GM06990 (cell line): ENCODE data around the gene SELPLG.

Experiments
- DNase-seq: peaks from one replicate; pipeline ENCODE4 v3.0.0-alpha.2; 2011; ENCODE audit not compliant: insufficient read length; ENCODE audit errors: extremely low read depth
- H3K27me3 ChIP-seq: replicated peaks from 2 replicates; pipeline ENCODE4 v1.6.0; 2011; ENCODE audit warnings: low read length; ENCODE audit not compliant: control insufficient read depth, insufficient read depth
- H3K36me3 ChIP-seq: 2 replicates; pipeline ENCODE4 v1.5.1; 2011; ENCODE audit warnings: low read length; ENCODE audit not compliant: control insufficient read depth, insufficient read depth
- H3K4me3 ChIP-seq: replicated peaks from 2 replicates; pipeline ENCODE4 v1.5.1; 2011; ENCODE audit warnings: low read depth, mild to moderate bottlenecking, control low read depth, low read length
- TF ChIP-seq, protein P1 (sequence below): IDR thresholded peaks from 2 replicates; pipeline ENCODE4 v1.5.1; 2011; ENCODE audit warnings: low read length, control low read depth, mild to moderate bottlenecking, inconsistent platforms; ENCODE audit not compliant: insufficient read depth, poor library complexity, severe bottlenecking

SELPLG gene, protein sequence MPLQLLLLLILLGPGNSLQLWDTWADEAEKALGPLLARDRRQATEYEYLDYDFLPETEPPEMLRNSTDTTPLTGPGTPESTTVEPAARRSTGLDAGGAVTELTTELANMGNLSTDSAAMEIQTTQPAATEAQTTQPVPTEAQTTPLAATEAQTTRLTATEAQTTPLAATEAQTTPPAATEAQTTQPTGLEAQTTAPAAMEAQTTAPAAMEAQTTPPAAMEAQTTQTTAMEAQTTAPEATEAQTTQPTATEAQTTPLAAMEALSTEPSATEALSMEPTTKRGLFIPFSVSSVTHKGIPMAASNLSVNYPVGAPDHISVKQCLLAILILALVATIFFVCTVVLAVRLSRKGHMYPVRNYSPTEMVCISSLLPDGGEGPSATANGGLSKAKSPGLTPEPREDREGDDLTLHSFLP

DNA sequence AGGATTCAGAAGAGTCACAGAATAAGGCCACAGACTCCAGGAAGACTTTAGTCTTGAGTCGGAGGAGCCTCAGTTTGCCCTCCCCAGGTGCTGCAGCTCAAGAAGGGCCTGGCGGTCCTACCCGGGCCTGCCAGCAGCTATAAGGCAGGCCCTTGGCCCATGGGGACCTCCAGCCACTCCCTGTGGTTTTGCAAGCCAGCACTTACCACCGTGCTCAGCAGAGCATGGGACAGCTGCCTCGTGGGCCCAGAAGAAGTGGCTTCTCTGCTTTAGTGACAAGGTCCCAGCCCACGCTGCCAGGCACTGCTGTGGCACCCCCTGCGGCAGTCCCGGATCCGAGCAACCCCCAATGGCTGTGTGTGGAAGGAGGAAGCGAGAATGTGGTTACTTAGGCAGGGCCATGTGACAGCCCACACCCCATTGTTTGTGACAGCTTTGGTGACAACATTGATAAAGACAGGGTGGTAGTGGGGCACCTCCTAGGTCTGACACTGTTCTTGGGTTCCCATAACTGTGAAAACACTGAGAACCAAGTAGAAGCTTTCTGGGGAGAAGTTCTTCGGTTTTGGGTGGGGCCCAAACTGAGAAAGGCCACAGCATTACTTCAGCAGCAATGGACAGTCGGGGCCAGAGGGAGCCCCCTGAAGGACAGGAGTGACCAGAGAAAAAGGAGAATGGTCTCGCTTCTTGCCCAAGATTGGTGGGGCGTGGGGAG lies at the start of gene SELPLG:
Gene SELPLG (minus strand): TSS at position 361 of the 715 bp plus-strand sequence. CDS start 9,587 bp downstream, outside the sequence.
- H3K4me3 ChIP-seq: peak within 1 kb of the TSS; percentile 42
- peak; percentile 94 for DNase-seq
- H3K27me3 ChIP-seq: no peaks in the 10 kb centered on the region
- peaks cover 2% of the 10 kb centered on the region for H3K36me3 ChIP-seq
- TF ChIP-seq, protein P1, sequence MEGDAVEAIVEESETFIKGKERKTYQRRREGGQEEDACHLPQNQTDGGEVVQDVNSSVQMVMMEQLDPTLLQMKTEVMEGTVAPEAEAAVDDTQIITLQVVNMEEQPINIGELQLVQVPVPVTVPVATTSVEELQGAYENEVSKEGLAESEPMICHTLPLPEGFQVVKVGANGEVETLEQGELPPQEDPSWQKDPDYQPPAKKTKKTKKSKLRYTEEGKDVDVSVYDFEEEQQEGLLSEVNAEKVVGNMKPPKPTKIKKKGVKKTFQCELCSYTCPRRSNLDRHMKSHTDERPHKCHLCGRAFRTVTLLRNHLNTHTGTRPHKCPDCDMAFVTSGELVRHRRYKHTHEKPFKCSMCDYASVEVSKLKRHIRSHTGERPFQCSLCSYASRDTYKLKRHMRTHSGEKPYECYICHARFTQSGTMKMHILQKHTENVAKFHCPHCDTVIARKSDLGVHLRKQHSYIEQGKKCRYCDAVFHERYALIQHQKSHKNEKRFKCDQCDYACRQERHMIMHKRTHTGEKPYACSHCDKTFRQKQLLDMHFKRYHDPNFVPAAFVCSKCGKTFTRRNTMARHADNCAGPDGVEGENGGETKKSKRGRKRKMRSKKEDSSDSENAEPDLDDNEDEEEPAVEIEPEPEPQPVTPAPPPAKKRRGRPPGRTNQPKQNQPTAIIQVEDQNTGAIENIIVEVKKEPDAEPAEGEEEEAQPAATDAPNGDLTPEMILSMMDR: peak; percentile 25

DNA sequence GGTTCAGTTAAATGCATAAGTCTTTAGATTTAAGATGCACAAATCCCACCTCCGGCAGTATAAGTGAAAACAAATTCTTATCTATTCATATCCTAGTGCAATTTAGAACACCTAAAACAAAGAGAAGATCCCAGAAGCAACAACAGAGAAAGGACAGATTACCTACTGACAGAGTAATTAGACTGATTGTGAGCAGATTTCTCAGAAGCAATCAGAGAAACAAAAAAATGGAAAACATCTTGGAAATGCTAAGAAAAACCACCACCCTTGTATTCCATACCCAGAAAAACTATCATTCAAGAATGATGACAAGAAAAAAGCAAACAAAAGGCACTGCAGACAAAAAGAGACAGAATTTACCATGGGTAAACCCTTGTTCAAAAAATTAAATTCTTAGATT lies 47.6 kb upstream of the SELPLG start:
- Histone ChIP-seq H3K36me3 (no peaks in the 10 kb centered on the region; the same call in 1 of the 2 replicates), H3K4me3 (no peak overlapping the region), H3K27me3 (no peaks in the 10 kb centered on the region)
- no peak for DNase-seq
- TF ChIP-seq, protein P1: no peak

DNA sequence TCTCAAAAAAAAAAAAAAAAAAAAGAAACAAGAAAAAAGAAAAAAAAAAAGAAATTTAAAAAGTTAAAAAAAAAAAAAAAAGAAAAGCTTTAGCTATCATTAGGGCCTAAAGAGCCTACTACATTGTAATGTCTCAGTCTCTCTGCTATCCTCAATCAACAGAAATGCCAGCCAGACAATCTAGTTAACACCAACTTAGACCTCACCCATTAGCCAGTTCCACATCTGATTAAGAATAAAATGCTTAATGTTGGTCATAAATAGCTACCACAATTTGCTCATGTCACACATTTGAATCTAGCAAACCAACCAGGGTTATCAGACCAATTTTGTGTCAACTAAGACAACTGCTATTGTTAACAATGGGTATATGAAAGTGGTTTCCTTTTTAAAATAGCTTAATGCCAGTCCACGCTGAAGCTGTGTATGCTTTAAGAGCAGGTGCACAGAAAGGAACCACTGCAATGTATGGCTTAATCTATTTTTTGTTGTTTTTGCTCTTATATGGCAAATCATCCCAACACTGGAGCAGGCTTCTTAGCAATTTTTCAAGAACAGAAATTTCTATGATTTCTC lies 45.5 kb upstream of the SELPLG start:
- Histone ChIP-seq H3K36me3 (peaks cover 3% of the 10 kb centered on the region; the same call in 1 of the 2 replicates), H3K27me3 (no peaks in the 10 kb centered on the region), H3K4me3 (no peak overlapping the region)
- no peak for DNase-seq
- TF ChIP-seq, protein P1: no peak

DNA sequence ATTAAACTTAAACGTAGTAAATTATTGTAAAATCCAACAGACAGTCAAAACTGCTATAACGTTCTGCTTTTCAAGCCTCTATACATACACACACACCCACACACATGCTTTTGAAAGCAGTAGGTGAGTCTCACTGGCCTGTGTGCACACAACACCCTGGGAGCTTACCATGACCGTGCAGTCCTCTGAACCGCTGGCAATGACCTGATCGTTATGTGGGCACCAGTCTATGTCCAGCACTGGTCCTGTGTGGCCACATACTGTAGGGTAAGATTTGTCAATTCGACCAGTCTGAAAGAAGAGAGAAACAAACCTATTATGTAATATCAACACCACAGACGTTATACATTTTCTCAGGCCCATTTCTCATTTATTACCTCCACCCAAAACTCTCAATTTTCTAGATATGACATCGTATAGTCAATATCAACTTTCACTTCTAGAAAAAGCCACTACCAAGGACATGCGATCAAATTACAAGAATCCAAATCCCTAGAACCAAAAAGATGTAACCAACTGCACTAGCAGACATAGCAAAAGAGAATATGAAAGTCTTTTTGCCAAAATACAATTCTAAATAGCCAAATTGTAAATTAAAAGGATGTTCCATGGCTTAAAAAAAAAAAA lies 44.5 kb upstream of the SELPLG start:
- DNase-seq: no peak
- H3K4me3 ChIP-seq: no peak overlapping the region
- TF ChIP-seq, protein P1: no peak
- peaks cover 3% of the 10 kb centered on the region; the same call in 1 of the 2 replicates for H3K36me3 ChIP-seq
- H3K27me3 ChIP-seq: no peaks in the 10 kb centered on the region

DNA sequence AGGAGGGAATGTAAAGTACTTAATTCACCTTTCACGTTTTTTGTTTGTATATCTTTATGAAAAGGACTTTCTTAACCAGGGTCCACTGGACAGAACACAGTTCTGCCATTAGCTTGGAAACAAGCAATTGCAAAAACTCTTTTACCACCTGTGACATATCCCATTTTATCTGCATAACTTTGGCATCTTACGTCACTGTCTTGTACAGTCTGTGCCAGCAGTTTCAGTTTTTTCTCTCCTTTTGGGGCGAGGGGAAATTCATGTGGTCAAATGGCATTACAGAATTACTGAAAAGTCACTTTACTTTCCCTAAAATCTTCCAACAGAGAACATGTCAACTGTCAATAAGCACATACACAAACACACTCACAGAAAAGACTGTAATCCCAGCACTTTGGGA lies 43.7 kb upstream of the SELPLG start:
- peaks cover 3% of the 10 kb centered on the region; the same call in 1 of the 2 replicates for H3K36me3 ChIP-seq
- no peaks in the 10 kb centered on the region for H3K27me3 ChIP-seq
- H3K4me3 ChIP-seq: no peak overlapping the region
- TF ChIP-seq, protein P1: no peak
- no peak for DNase-seq
